ENCODE results near the gene NDUFAF4.
A peak's percentile ranks its signal among the peaks of the same experiment; 100 is the strongest.

Gene NDUFAF4

DNA sequence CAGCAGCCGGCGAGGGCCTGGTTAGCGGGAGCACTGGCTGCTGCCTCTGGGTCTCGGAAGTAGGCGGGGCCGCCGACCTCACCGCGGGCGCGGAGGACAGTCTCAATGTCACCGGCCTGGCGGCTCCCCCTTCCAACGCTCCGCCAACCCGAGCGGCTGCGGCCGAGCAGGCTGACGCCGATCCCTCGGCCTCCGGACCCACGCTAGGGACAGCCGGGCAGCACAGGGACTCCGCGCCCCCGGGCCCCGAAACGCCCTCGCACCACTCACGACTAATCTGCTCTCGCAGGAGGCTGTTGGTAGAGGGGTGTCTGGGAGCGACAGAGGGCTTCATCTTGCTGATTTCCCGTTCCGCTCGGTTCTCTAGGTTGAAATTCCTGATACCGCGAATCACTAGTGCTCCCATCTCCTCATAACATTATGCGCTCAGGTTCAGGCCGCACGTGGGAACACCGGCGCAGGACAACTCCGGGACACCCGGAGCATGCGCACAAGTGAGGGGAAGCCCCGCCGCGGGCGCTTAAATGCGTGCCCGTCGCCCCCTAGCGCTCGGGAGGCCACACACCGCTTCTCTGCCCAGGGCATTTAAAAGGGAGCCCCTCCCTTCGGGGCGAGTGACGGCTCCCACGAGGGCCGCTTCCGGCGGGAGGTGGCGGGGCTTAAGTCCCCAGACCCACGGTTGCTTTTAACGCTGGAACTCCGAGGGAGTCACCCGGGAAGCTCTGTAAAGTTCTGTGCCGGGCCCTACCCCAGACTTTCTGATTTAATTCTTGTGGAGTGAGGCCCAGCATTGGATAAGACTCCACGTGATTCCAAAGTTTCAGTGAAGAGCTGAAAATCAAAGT, at the start of gene NDUFAF4 (continued):
- TF ChIP-seq TSHZ1 (tag by site-specific recombination; IDR thresholded peaks at IDR 0.05; ENCODE audit: borderline replicate concordance) (0 out of 2 replicates have a peak, but pooled peaks have one; percentile 6), ZNF112 (tag by site-specific recombination; IDR thresholded peaks at IDR 0.05) (no peak), ZNF138 (tag by site-specific recombination; IDR thresholded peaks at IDR 0.05; ENCODE audit: borderline replicate concordance) (no peak), ZNF596 (tag by site-specific recombination; IDR thresholded peaks at IDR 0.05) (peak; percentile 4; the same call in 1 of the 2 replicates), ZNF707 (tag by site-specific recombination; IDR thresholded peaks at IDR 0.05) (no peak), ZNF645 (tag by site-specific recombination; IDR thresholded peaks at IDR 0.05) (no peak), ZNF398 (tag by site-specific recombination; IDR thresholded peaks at IDR 0.05) (no peak), PRDM6 (tag by site-specific recombination; IDR thresholded peaks at IDR 0.05) (no peak), ZNF623 (tag by site-specific recombination; IDR thresholded peaks at IDR 0.05) (no peak), ZNF362 (tag by site-specific recombination; IDR thresholded peaks at IDR 0.05) (no peak), PRDM4 (tag by site-specific recombination; IDR thresholded peaks at IDR 0.05) (no peak)
- TF ChIP-seq, protein P1, sequence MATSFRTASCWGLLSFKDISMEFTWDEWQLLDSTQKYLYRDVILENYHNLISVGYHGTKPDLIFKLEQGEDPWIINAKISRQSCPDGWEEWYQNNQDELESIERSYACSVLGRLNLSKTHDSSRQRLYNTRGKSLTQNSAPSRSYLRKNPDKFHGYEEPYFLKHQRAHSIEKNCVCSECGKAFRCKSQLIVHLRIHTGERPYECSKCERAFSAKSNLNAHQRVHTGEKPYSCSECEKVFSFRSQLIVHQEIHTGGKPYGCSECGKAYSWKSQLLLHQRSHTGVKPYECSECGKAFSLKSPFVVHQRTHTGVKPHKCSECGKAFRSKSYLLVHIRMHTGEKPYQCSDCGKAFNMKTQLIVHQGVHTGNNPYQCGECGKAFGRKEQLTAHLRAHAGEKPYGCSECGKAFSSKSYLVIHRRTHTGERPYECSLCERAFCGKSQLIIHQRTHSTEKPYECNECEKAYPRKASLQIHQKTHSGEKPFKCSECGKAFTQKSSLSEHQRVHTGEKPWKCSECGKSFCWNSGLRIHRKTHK (tag by site-specific recombination; IDR thresholded peaks at IDR 0.05) = no peak
- TF ChIP-seq, protein P2, sequence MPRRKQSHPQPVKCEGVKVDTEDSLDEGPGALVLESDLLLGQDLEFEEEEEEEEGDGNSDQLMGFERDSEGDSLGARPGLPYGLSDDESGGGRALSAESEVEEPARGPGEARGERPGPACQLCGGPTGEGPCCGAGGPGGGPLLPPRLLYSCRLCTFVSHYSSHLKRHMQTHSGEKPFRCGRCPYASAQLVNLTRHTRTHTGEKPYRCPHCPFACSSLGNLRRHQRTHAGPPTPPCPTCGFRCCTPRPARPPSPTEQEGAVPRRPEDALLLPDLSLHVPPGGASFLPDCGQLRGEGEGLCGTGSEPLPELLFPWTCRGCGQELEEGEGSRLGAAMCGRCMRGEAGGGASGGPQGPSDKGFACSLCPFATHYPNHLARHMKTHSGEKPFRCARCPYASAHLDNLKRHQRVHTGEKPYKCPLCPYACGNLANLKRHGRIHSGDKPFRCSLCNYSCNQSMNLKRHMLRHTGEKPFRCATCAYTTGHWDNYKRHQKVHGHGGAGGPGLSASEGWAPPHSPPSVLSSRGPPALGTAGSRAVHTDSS (tag by site-specific recombination; IDR thresholded peaks at IDR 0.05) = no peak
- TF ChIP-seq, protein P3, sequence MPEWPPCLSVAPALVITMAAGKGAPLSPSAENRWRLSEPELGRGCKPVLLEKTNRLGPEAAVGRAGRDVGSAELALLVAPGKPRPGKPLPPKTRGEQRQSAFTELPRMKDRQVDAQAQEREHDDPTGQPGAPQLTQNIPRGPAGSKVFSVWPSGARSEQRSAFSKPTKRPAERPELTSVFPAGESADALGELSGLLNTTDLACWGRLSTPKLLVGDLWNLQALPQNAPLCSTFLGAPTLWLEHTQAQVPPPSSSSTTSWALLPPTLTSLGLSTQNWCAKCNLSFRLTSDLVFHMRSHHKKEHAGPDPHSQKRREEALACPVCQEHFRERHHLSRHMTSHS (tag by site-specific recombination; IDR thresholded peaks at IDR 0.05) = no peak
- TF ChIP-seq, protein P4, sequence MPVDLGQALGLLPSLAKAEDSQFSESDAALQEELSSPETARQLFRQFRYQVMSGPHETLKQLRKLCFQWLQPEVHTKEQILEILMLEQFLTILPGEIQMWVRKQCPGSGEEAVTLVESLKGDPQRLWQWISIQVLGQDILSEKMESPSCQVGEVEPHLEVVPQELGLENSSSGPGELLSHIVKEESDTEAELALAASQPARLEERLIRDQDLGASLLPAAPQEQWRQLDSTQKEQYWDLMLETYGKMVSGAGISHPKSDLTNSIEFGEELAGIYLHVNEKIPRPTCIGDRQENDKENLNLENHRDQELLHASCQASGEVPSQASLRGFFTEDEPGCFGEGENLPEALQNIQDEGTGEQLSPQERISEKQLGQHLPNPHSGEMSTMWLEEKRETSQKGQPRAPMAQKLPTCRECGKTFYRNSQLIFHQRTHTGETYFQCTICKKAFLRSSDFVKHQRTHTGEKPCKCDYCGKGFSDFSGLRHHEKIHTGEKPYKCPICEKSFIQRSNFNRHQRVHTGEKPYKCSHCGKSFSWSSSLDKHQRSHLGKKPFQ (tag by site-specific recombination; IDR thresholded peaks at IDR 0.05) = no peak
